Right atrium auricular region (tissue), 2 donors: ENCODE results near the gene ST3GAL4. TPM values are rescaled to one million over a fixed set of nuclear protein-coding genes. Genes with fewer than 3 reads are reported as not detected.
"Not testable (repeated sequence)": the region's sequence is repeated elsewhere in the genome, so short reads cannot be mapped to it uniquely, and the experiment has no call there.

Experiments
- DNase-seq: peaks from one replicate; pipeline ENCODE4 v3.0.0-alpha.2; 2019; ENCODE audit warnings: low spot score
- H3K27ac ChIP-seq, 2 donors: fragments of 200-600 bp; sonication (generic); 1 replicate in 1 of 2; 2 replicates in 1 of 2; pipeline ENCODE4 v1.5.1; 2016 to 2019
- H3K27me3 ChIP-seq, 2 donors: fragments of 200-600 bp; sonication (generic); one replicate each; pipeline versions ENCODE4 v1.5.1 to v1.6.0; 2017 to 2019
- H3K36me3 ChIP-seq: fragments of 200-600 bp; sonication (generic); one replicate; pipeline ENCODE4 v1.5.1; 2016
- H3K4me1 ChIP-seq, 2 donors: fragments of 200-600 bp; sonication (generic); one replicate each; pipeline versions ENCODE4 v1.5.1 to v1.6.0; 2017 to 2019
- H3K4me3 ChIP-seq, 2 donors: fragments of 200-600 bp; sonication (generic); 1 replicate in 1 of 2; 2 replicates in 1 of 2; pipeline ENCODE4 v1.5.1; 2017 to 2019; ENCODE audit warnings: mild to moderate bottlenecking in 1 of 2, moderate library complexity in 1 of 2
- H3K9me3 ChIP-seq, 2 donors: fragments of 200-600 bp; sonication (generic); one replicate each; pipeline ENCODE4 v1.5.1; 2019
- CTCF ChIP-seq, 2 donors: fragments of 200-600 bp; sonication (generic); IDR thresholded peaks; one replicate each; pipeline ENCODE4 v1.5.1; 2019; ENCODE audit warnings: antibody characterized with exemption in 2 of 2
- total RNA-seq, 2 donors: library from RNA; depleted of rRNA; stranded (reverse); fragments of >200 nt; gene quantifications; one replicate each; pipeline ENCODE4 v1.1.0, GENCODE V29; 2016

ST3GAL4 gene
- total RNA-seq: 100 to 1,000 TPM in 1 of 2 donors, 10 to 100 TPM in 1; 67.5 to 103 TPM

- H3K36me3 ChIP-seq: no peaks in the 10 kb centered on the region
- peak; percentile 73 for DNase-seq
- peak within 1 kb of the TSS; percentile 85 to 92 for H3K27ac ChIP-seq
- H3K4me3 ChIP-seq: peak within 1 kb of the TSS; percentile 58 to 80
- H3K4me1 ChIP-seq: peaks cover 0 to 93% of the 10 kb centered on the region in 2 donors
- no peak for TF ChIP-seq CTCF (IDR thresholded peaks at IDR 0.05)
- H3K9me3 ChIP-seq: no peaks in the 10 kb centered on the region
- H3K27me3 ChIP-seq: no peaks in the 10 kb centered on the region
Measured at GRCh38 chr11:126355324-126355925, at the start of gene ST3GAL4. TSS of gene ST3GAL4 (plus strand) at chr11:126355686. CDS start at chr11:126406156, 50,470 bp downstream.

GRCh38 chr11:126305699-126306098 lies 49.8 kb upstream of the ST3GAL4 start:
- TF ChIP-seq CTCF (IDR thresholded peaks at IDR 0.05): no peak
- Histone ChIP-seq H3K27me3 (no peaks in the 10 kb centered on the region), H3K4me3 (no peak overlapping the region), H3K27ac (no peak overlapping the region), H3K36me3 (no peaks in the 10 kb centered on the region), H3K9me3 (no peaks in the 10 kb centered on the region), H3K4me1 (peaks cover 0 to 21% of the 10 kb centered on the region in 2 donors)
- no peak for DNase-seq

- Histone ChIP-seq H3K9me3 (no peaks in the 10 kb centered on the region), H3K27me3 (no peaks in the 10 kb centered on the region), H3K27ac (no peak overlapping the region), H3K4me1 (peaks cover 0 to 25% of the 10 kb centered on the region in 2 donors), H3K36me3 (no peaks in the 10 kb centered on the region), H3K4me3 (no peak overlapping the region)
- peak in 1 of 2 donors; percentile 53 for TF ChIP-seq CTCF (IDR thresholded peaks at IDR 0.05)
- no peak for DNase-seq
Measured at GRCh38 chr11:126307706-126308105, 47.8 kb upstream of the ST3GAL4 start.

GRCh38 chr11:126308271-126308671 lies 47.2 kb upstream of the ST3GAL4 start:
- DNase-seq: no peak
- no peak overlapping the region for H3K4me3 ChIP-seq
- no peaks in the 10 kb centered on the region for H3K9me3 ChIP-seq
- no peaks in the 10 kb centered on the region for H3K36me3 ChIP-seq
- H3K27me3 ChIP-seq: no peaks in the 10 kb centered on the region
- peaks cover 0 to 21% of the 10 kb centered on the region in 2 donors for H3K4me1 ChIP-seq
- TF ChIP-seq CTCF (IDR thresholded peaks at IDR 0.05): no peak
- no peak overlapping the region for H3K27ac ChIP-seq

GRCh38 chr11:126308771-126309170 lies 46.7 kb upstream of the ST3GAL4 start:
- peaks cover 0 to 17% of the 10 kb centered on the region in 2 donors for H3K4me1 ChIP-seq
- not testable (repeated sequence) for H3K27ac ChIP-seq, H3K4me3 ChIP-seq, H3K27me3 ChIP-seq, H3K9me3 ChIP-seq, DNase-seq, H3K36me3 ChIP-seq

- H3K9me3 ChIP-seq: no peaks in the 10 kb centered on the region
- peak; percentile 83 to 95 for TF ChIP-seq CTCF (IDR thresholded peaks at IDR 0.05)
- no peaks in the 10 kb centered on the region for H3K27me3 ChIP-seq
- no peaks in the 10 kb centered on the region for H3K36me3 ChIP-seq
- H3K4me1 ChIP-seq: peaks cover 0 to 10% of the 10 kb centered on the region in 2 donors
- H3K27ac ChIP-seq: peak overlapping the region in 1 of 2 donors; percentile 2
- DNase-seq: peak; percentile 87
- no peak overlapping the region for H3K4me3 ChIP-seq
Measured at GRCh38 chr11:126310200-126310991, 45.1 kb upstream of the ST3GAL4 start.
